GM12878 (cell line): Measurements from ENCODE around the gene IGLL5. TPM values are rescaled to one million over a fixed set of nuclear protein-coding genes. Genes with fewer than 3 reads are reported as not detected.

ENCODE experiments used
- ATAC-seq: fragments of 200-7000 bp; cut with Tn5 transposase; 3 replicates; pipeline ENCODE4 v1.9.1; 2020; ENCODE audit warnings: mild to moderate bottlenecking, moderate library complexity
- BruUV-seq: library from RNA; stranded (reverse); fragments of 400-500 nt; replicated peaks from 2 replicates; lab custom pipeline; 2021; lab: Mats Ljungman, UMichigan
- CTCF ChIA-PET: fragments of 300-600 bp; sonication (Branson Sonifier 250); formaldehyde crosslinking; extraction: SDS; loops from one replicate; lab custom pipeline; 2021; ENCODE audit warnings: inconsistent platforms; lab: Yijun Ruan, JAX
- POLR2A ChIA-PET: fragments of 350-600 bp; formaldehyde crosslinking; extraction: SDS; loops from one replicate; lab custom pipeline; 2021; ENCODE audit warnings: inconsistent platforms; lab: Charles Lee
- RAD21 ChIA-PET: fragments of 300-600 bp; sonication (Branson Sonifier 250); formaldehyde crosslinking; loops from one replicate; lab custom pipeline; 2023; ENCODE audit warnings: antibody characterized with exemption; ENCODE audit not compliant: unreplicated experiment; lab: Charles Lee
- SMC1A ChIA-PET: fragments of 300-600 bp; sonication (Branson Sonifier 250); formaldehyde crosslinking; loops from one replicate; lab custom pipeline; 2023; ENCODE audit not compliant: unreplicated experiment, uncharacterized antibody; lab: Charles Lee
- DNase-seq: peaks from one replicate; pipeline ENCODE4 v3.0.0-alpha.2; 2011; ENCODE audit warnings: low read depth, low spot score
- FAIRE-seq: peaks from 3 replicates; lab custom pipeline; 2011; peaks lifted over from hg19 to GRCh38; lab: Jason Lieb, UNC
- H2AFZ ChIP-seq: 2 replicates; pipeline ENCODE4 v1.6.0; 2011; ENCODE audit warnings: low read depth, low read length, control low read depth; ENCODE audit not compliant: control insufficient read depth
- H3K27ac ChIP-seq: 2 replicates; pipeline ENCODE4 v1.5.1; 2011; ENCODE audit warnings: control low read depth; ENCODE audit not compliant: control insufficient read depth, insufficient read depth
- H3K27me3 ChIP-seq, 2 experiments: replicated peaks in 1 of 2; 2 replicates each; pipeline versions ENCODE4 v1.6.0 to v1.6.1; 2011; ENCODE audit warnings: low read length in 1 of 2; ENCODE audit not compliant: control insufficient read depth in 2 of 2, insufficient read depth in 2 of 2
- H3K36me3 ChIP-seq, 2 experiments: 2 replicates each; pipeline ENCODE4 v1.5.1; 2011; ENCODE audit warnings: low read length in 1 of 2; ENCODE audit not compliant: control insufficient read depth in 2 of 2, insufficient read depth in 2 of 2
- H3K4me1 ChIP-seq: 2 replicates; pipeline ENCODE4 v1.6.1; 2011; ENCODE audit warnings: mild to moderate bottlenecking, low read length, moderate library complexity, mixed read lengths; ENCODE audit not compliant: control insufficient read depth, insufficient read depth
- H3K4me2 ChIP-seq: 2 replicates; pipeline ENCODE4 v1.6.0; 2011; ENCODE audit warnings: control low read depth; ENCODE audit not compliant: control insufficient read depth, insufficient read depth
- H3K4me3 ChIP-seq: fragments of 200-600 bp; sonication (generic); 2 replicates; pipeline ENCODE4 v1.5.1; 2016
- H3K79me2 ChIP-seq: 2 replicates; pipeline ENCODE4 v1.6.0; 2011; ENCODE audit warnings: low read length; ENCODE audit not compliant: control insufficient read depth, insufficient read depth
- H3K9ac ChIP-seq: 2 replicates; pipeline ENCODE4 v1.8.0; 2011; ENCODE audit warnings: low read length, control low read depth, mixed read lengths; ENCODE audit not compliant: control insufficient read depth, insufficient read depth
- H3K9me3 ChIP-seq: replicated peaks from 3 replicates; pipeline ENCODE4 v1.5.1; 2011; ENCODE audit warnings: mild to moderate bottlenecking, low read length; ENCODE audit not compliant: control insufficient read depth, insufficient read depth
- H4K20me1 ChIP-seq: 2 replicates; pipeline ENCODE4 v1.6.0; 2011; ENCODE audit not compliant: control insufficient read depth, insufficient read depth
- CBX5 ChIP-seq: sonication (generic); IDR thresholded peaks from 2 replicates; pipeline ENCODE4 v1.6.1; 2016; ENCODE audit warnings: low read depth, moderate library complexity, mild to moderate bottlenecking, inconsistent platforms
- DPF2 ChIP-seq: fragments of 450-650 bp; IDR thresholded peaks from 2 replicates; pipeline ENCODE4 v1.6.1; 2017; ENCODE audit warnings: mild to moderate bottlenecking
- FOS ChIP-seq: IDR thresholded peaks from 3 replicates; pipeline ENCODE4 v1.6.1; 2011; ENCODE audit warnings: borderline replicate concordance; ENCODE audit not compliant: insufficient read length; ENCODE audit errors: extremely low read depth
- GABPA ChIP-seq: IDR thresholded peaks from 2 replicates; pipeline ENCODE4 v1.6.1; 2014; ENCODE audit warnings: antibody characterized with exemption, low read depth, mild to moderate bottlenecking, inconsistent platforms
- IRF5 ChIP-seq: fragments of 450-650 bp; IDR thresholded peaks from 2 replicates; pipeline ENCODE4 v1.6.1; 2017; ENCODE audit warnings: borderline replicate concordance
- MYB ChIP-seq: fragments of 150-350 bp; IDR thresholded peaks from 2 replicates; pipeline ENCODE4 v1.6.1; 2014; ENCODE audit warnings: mild to moderate bottlenecking, low read depth, low read length, borderline replicate concordance
- NKRF ChIP-seq: fragments of 450-650 bp; conservative IDR thresholded peaks from 2 replicates; pipeline ENCODE4 v1.6.1; 2017; ENCODE audit warnings: mild to moderate bottlenecking, moderate library complexity
- SIX5 ChIP-seq: IDR thresholded peaks from 2 replicates; pipeline ENCODE4 v1.6.1; 2011; ENCODE audit warnings: mild to moderate bottlenecking, low read depth, low read length, moderate library complexity; ENCODE audit not compliant: severe bottlenecking
- SP1 ChIP-seq: IDR thresholded peaks from one replicate; pipeline ENCODE4 v1.6.1; 2011; ENCODE audit warnings: low read depth, low read length
- SRF ChIP-seq, 2 experiments: IDR thresholded peaks; 2 replicates each; pipeline ENCODE4 v1.6.1; 2011; ENCODE audit warnings: low read depth in 2 of 2, low read length in 2 of 2, mild to moderate bottlenecking in 1 of 2, moderate library complexity in 1 of 2
- SUPT20H ChIP-seq: IDR thresholded peaks from 2 replicates; pipeline ENCODE4 v1.6.1; 2011; ENCODE audit warnings: low read depth, mild to moderate bottlenecking, low read length, moderate library complexity, borderline replicate concordance; ENCODE audit not compliant: control insufficient read depth
- ZBTB4 ChIP-seq: fragments of 450-650 bp; formaldehyde crosslinking; IDR thresholded peaks from 2 replicates; pipeline ENCODE4 v1.4.0; 2022; ENCODE audit warnings: mild to moderate bottlenecking, moderate library complexity
- ZNF217 ChIP-seq: fragments of 450-650 bp; IDR thresholded peaks from 2 replicates; pipeline ENCODE4 v1.6.1; 2017; ENCODE audit warnings: antibody characterized with exemption, mild to moderate bottlenecking
- WGBS: methylation state at CpG from one replicate; pipeline ENCODE4 v1.1.6; 2016; ENCODE audit warnings: low lambda C conversion rate; ENCODE audit not compliant: insufficient replicate concordance, insufficient coverage; ENCODE audit errors: missing lambda C conversion rate; 5-methylcytosine and 5-hydroxymethylcytosine counted together
- in situ Hi-C: fragments of 300-500 bp; cut with MboI; formaldehyde crosslinking; loops from 9 replicates; pipeline ENCODE4 v1.14.3; 2018; ENCODE audit warnings: mixed read lengths
- intact Hi-C: fragments of 100-400 bp; cut with micrococcal nuclease; formaldehyde crosslinking; loops from one replicate; pipeline ENCODE4 v1.14.2; 2022; ENCODE audit not compliant: unreplicated experiment
- polyA plus RNA-seq, 11 experiments: library from polyadenylated mRNA; depleted of rRNA in 4 of 11; unstranded in 6 of 11; stranded (reverse) in 5 of 11; fragments of >200 nt; fragmentation: Nextera tagmentation in 4 of 11; fragmentation: Illumina TruSeq in 1 of 11; extraction: Ambion mirVana in 4 of 11; extraction: Trizol in 1 of 11; gene quantifications; 1 replicate in 1 of 11; 2 replicates in 10 of 11; pipeline versions ENCODE4 v1.2.1 to v1.2.3, GENCODE V29; 2011 to 2016; ENCODE audit warnings: inconsistent platforms in 2 of 11, missing spikeins in 2 of 11, low read depth in 1 of 11
- total RNA-seq, 4 experiments: library from RNA; depleted of rRNA in 3 of 4; stranded (reverse); fragments of >200 nt in 3 of 4; fragmentation: Illumina TruSeq in 1 of 4; extraction: Trizol in 1 of 4; gene quantifications; 2 replicates each; pipeline versions ENCODE4 v1.2.1 to v1.2.3, GENCODE V29; 2013 to 2021

Gene IGLL5
- total and polyA plus RNA-seq, 10 of the 15 experiments (the other 5 are each of a cell fraction or from before 2014, with no cell fraction given): not detected

GRCh38 chr22:22880645-22881044 lies 7.0 kb upstream of the IGLL5 start (continued):
- TF ChIP-seq ZBTB4 (no peak), SP1 (no peak), GABPA (no peak)
- TF ChIP-seq, all 136 proteins: peak for 0

- FAIRE-seq: no peak
- H3K4me1 ChIP-seq: no peaks in the 10 kb centered on the region; the same call in 1 of the 2 replicates
- TF ChIP-seq SP1: no peak
- no peak for TF ChIP-seq MYB
- TF ChIP-seq SUPT20H: no peak
- TF ChIP-seq SRF (IDR thresholded peaks at IDR 0.05; ENCODE audit: low read depth in 2 of 2, low read length in 2 of 2): no peak
- no peak for TF ChIP-seq DPF2
- TF ChIP-seq FOS: no peak
- TF ChIP-seq ZNF217: no peak
- no peak for TF ChIP-seq SIX5
- TF ChIP-seq NKRF: no peak
- TF ChIP-seq CBX5: no peak
- TF ChIP-seq IRF5: no peak
Measured at GRCh38 chr22:22881116-22882000, 6.3 kb upstream of the IGLL5 start.

More at GRCh38 chr22:22881116-22882000, 6.3 kb upstream of the IGLL5 start:
- no peak for ATAC-seq
- in situ Hi-C loops: no loop called here
- Histone ChIP-seq H3K9ac (no peak overlapping the region), H3K27ac (no peak overlapping the region), H3K4me3 (no peak overlapping the region), H4K20me1 (no peaks in the 10 kb centered on the region), H3K4me2 (no peak overlapping the region), H2AFZ (no peak overlapping the region), H3K79me2 (no peaks in the 10 kb centered on the region), H3K36me3 (no peaks in the 10 kb centered on the region), H3K27me3 (no peaks in the 10 kb centered on the region), H3K9me3 (no peaks in the 10 kb centered on the region)
- intact Hi-C loops: no loop called here
- ChIA-PET RAD21 (no interaction called here), CTCF (no interaction called here), POLR2A (no interaction called here), SMC1A (no interaction called here)
- no TSS peak for BruUV-seq
- no peak for DNase-seq
- 1% methylated on average over 10 of the region's 10 CpGs for WGBS
